HL-60 (cell line): ENCODE data around the gene FNBP1L.

Experiments used
- POLR2AphosphoS5 ChIP-seq: IDR thresholded peaks from 2 replicates; pipeline ENCODE4 v1.6.1; 2012; ENCODE audit warnings: low read depth
- TF ChIP-seq, protein P1 (sequence below): IDR thresholded peaks from one replicate; pipeline ENCODE4 v1.5.1; 2011; ENCODE audit warnings: low read length, control low read depth, inconsistent platforms; ENCODE audit not compliant: insufficient read depth

- TF ChIP-seq, protein P1, sequence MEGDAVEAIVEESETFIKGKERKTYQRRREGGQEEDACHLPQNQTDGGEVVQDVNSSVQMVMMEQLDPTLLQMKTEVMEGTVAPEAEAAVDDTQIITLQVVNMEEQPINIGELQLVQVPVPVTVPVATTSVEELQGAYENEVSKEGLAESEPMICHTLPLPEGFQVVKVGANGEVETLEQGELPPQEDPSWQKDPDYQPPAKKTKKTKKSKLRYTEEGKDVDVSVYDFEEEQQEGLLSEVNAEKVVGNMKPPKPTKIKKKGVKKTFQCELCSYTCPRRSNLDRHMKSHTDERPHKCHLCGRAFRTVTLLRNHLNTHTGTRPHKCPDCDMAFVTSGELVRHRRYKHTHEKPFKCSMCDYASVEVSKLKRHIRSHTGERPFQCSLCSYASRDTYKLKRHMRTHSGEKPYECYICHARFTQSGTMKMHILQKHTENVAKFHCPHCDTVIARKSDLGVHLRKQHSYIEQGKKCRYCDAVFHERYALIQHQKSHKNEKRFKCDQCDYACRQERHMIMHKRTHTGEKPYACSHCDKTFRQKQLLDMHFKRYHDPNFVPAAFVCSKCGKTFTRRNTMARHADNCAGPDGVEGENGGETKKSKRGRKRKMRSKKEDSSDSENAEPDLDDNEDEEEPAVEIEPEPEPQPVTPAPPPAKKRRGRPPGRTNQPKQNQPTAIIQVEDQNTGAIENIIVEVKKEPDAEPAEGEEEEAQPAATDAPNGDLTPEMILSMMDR: no peak
- TF ChIP-seq POLR2AphosphoS5: no peak
Observed at GRCh38 chr1:93488207-93488606, 40.3 kb downstream of the FNBP1L start.
